ENCODE measurements around the gene CGNL1.

CGNL1 gene

GRCh38 chr15:57598346-57598745, 222.0 kb downstream of the CGNL1 start:
- Histone ChIP-seq H3K27ac (replicated peaks) (no peak overlapping the region), H3K27me3 (ENCODE audit: insufficient read depth, poor library complexity, severe bottlenecking) (peaks cover 4% of the 10 kb centered on the region), H3K4me3 (replicated peaks; ENCODE audit: insufficient read depth, low read length) (no peak overlapping the region)
- TF ChIP-seq SPI1 (IDR thresholded peaks at IDR 0.05; ENCODE audit: borderline replicate concordance, low read depth) (no peak), CTCF (IDR thresholded peaks at IDR 0.05; ENCODE audit: insufficient read depth, low read length) (no peak)
- DNase-seq (ENCODE audit: low read depth in 1 of 2, low spot score in 1 of 2) = no peak

- Histone ChIP-seq H3K27me3 (ENCODE audit: insufficient read depth, poor library complexity, severe bottlenecking) (peaks cover 2% of the 10 kb centered on the region), H3K4me3 (replicated peaks; ENCODE audit: insufficient read depth, low read length) (no peak overlapping the region), H3K27ac (replicated peaks) (no peak overlapping the region)
- DNase-seq (ENCODE audit: low read depth in 1 of 2, low spot score in 1 of 2) = no peak
- TF ChIP-seq POLR2AphosphoS5 (IDR thresholded peaks at IDR 0.05; ENCODE audit: low read depth) = no peak
- no peak for TF ChIP-seq SPI1 (IDR thresholded peaks at IDR 0.05; ENCODE audit: borderline replicate concordance, low read depth)
- TF ChIP-seq REST (IDR thresholded peaks at IDR 0.05; ENCODE audit: insufficient replicate concordance, low read depth) = no peak
- no peak for TF ChIP-seq GABPA (IDR thresholded peaks at IDR 0.05; ENCODE audit: low read depth)
- TF ChIP-seq CTCF (IDR thresholded peaks at IDR 0.05; ENCODE audit: insufficient read depth, low read length) = no peak
These were observed 223.0 kb downstream of the CGNL1 start for GRCh38 chr15:57599296-57599810.

- Histone ChIP-seq H3K4me3 (replicated peaks; ENCODE audit: insufficient read depth, low read length) (no peak overlapping the region), H3K27ac (replicated peaks) (no peak overlapping the region), H3K27me3 (ENCODE audit: insufficient read depth, poor library complexity, severe bottlenecking) (peaks cover 2% of the 10 kb centered on the region)
- TF ChIP-seq SPI1 (IDR thresholded peaks at IDR 0.05; ENCODE audit: borderline replicate concordance, low read depth) (no peak), REST (IDR thresholded peaks at IDR 0.05; ENCODE audit: insufficient replicate concordance, low read depth) (no peak), POLR2AphosphoS5 (IDR thresholded peaks at IDR 0.05; ENCODE audit: low read depth) (no peak), GABPA (IDR thresholded peaks at IDR 0.05; ENCODE audit: low read depth) (no peak), CTCF (IDR thresholded peaks at IDR 0.05; ENCODE audit: insufficient read depth, low read length) (no peak)
- DNase-seq (ENCODE audit: low read depth in 1 of 2, low spot score in 1 of 2) = no peak
These were observed 223.9 kb downstream of the CGNL1 start for GRCh38 chr15:57600197-57600596.

Measured in HL-60 (cell line).